SK-N-SH (cell line): ENCODE data around the gene PDE11A. TPM values are rescaled to one million over a fixed set of nuclear protein-coding genes. Genes with fewer than 3 reads are reported as not detected.

ENCODE experiments used
- CTCF ChIA-PET: fragments of 300-600, 350-600 bp; formaldehyde crosslinking; extraction: SDS; loops from one replicate; lab custom pipeline; 2021; lab: Yijun Ruan, JAX
- POLR2A ChIA-PET: fragments of 350-600 bp; sonication (Branson Sonifier 250); formaldehyde crosslinking; extraction: SDS; loops from one replicate; lab custom pipeline; 2020; ENCODE audit warnings: antibody characterized with exemption, inconsistent platforms; lab: Yijun Ruan, JAX
- DNase-seq: peaks from one replicate; pipeline ENCODE4 v3.0.0; 2012
- H2AFZ ChIP-seq: fragments of 200-600 bp; sonication (generic); 2 replicates; pipeline ENCODE4 v1.8.1; 2016; ENCODE audit warnings: antibody characterized with exemption, mild to moderate bottlenecking, low read depth
- H3F3A ChIP-seq: fragments of 200-600 bp; sonication (generic); replicated peaks from 2 replicates; pipeline ENCODE3; 2016; ENCODE audit warnings: antibody characterized with exemption, mild to moderate bottlenecking; ENCODE audit not compliant: insufficient read depth
- H3K27ac ChIP-seq, 2 experiments: fragments of 200-500 bp in 1 of 2; fragments of 200-600 bp in 1 of 2; sonication (Bioruptor generic) in 1 of 2; sonication (generic), shearing (Covaris generic) in 1 of 2; 2 replicates each; pipeline versions ENCODE4 v1.5.1 to v1.6.1; 2014 to 2016; ENCODE audit warnings: low read depth in 2 of 2, inconsistent platforms in 1 of 2, low read length in 1 of 2, mild to moderate bottlenecking in 1 of 2, mixed read lengths in 1 of 2
- H3K27me3 ChIP-seq: fragments of 200-600 bp; sonication (generic), shearing (Covaris generic); 2 replicates; pipeline ENCODE4 v1.6.1; 2016; ENCODE audit warnings: mixed run types; ENCODE audit not compliant: insufficient read depth
- H3K36me3 ChIP-seq, 2 experiments: fragments of 200-500 bp in 1 of 2; fragments of 200-600 bp in 1 of 2; sonication (Bioruptor generic) in 1 of 2; sonication (generic) in 1 of 2; replicated peaks in 1 of 2; 2 replicates each; pipeline versions ENCODE3 to v1.5.1; 2014 to 2016; ENCODE audit warnings: low read length in 1 of 2, mild to moderate bottlenecking in 1 of 2; ENCODE audit not compliant: insufficient read depth in 2 of 2, control insufficient read depth in 1 of 2
- H3K4me1 ChIP-seq, 2 experiments: fragments of 200-500 bp in 1 of 2; fragments of 200-600 bp in 1 of 2; sonication (Bioruptor generic) in 1 of 2; sonication (generic), shearing (Covaris generic) in 1 of 2; 2 replicates each; pipeline versions ENCODE4 v1.5.1 to v1.6.1; 2014 to 2016; ENCODE audit warnings: low read depth in 1 of 2, low read length in 1 of 2, mixed run types in 1 of 2; ENCODE audit not compliant: insufficient read depth in 2 of 2, control insufficient read depth in 1 of 2
- H3K4me2 ChIP-seq: fragments of 200-600 bp; sonication (generic), shearing (Covaris generic); 2 replicates; pipeline ENCODE4 v1.6.1; 2017; ENCODE audit warnings: mixed run types
- H3K4me3 ChIP-seq, 2 experiments: fragments of 200-500 bp in 1 of 2; fragments of 200-600 bp in 1 of 2; sonication (Bioruptor generic) in 1 of 2; sonication (generic), shearing (Covaris generic) in 1 of 2; 2 replicates each; pipeline versions ENCODE4 v1.5.1 to v1.8.1; 2014 to 2016; ENCODE audit warnings: low read depth in 2 of 2, inconsistent platforms in 1 of 2, low read length in 1 of 2, mild to moderate bottlenecking in 1 of 2, mixed read lengths in 1 of 2, moderate library complexity in 1 of 2
- H3K79me2 ChIP-seq: fragments of 200-600 bp; sonication (generic); 2 replicates; pipeline ENCODE4 v1.8.1; 2017; ENCODE audit warnings: mild to moderate bottlenecking; ENCODE audit not compliant: insufficient read depth
- H3K9ac ChIP-seq: fragments of 200-600 bp; sonication (generic); 2 replicates; pipeline ENCODE4 v1.6.1; 2017; ENCODE audit warnings: mixed run types
- H3K9me2 ChIP-seq: fragments of 200-600 bp; sonication (generic); 2 replicates; pipeline ENCODE4 v1.6.1; 2017; ENCODE audit warnings: mixed run types
- H3K9me3 ChIP-seq: fragments of 200-600 bp; sonication (generic); 2 replicates; pipeline ENCODE4 v1.6.1; 2017; ENCODE audit warnings: mixed run types, mild to moderate bottlenecking, moderate library complexity
- H4K20me1 ChIP-seq: fragments of 200-600 bp; sonication (generic); 2 replicates; pipeline ENCODE4 v1.6.1; 2017; ENCODE audit warnings: mild to moderate bottlenecking, mixed run types; ENCODE audit not compliant: insufficient read depth
- CHD2 ChIP-seq: fragments of 150-350 bp; IDR thresholded peaks from 2 replicates; pipeline ENCODE4 v1.6.1; 2018; ENCODE audit warnings: low read length; ENCODE audit not compliant: partially characterized antibody
- ELF1 ChIP-seq: IDR thresholded peaks from 2 replicates; pipeline ENCODE4 v1.4.0; 2012
- GABPA ChIP-seq: IDR thresholded peaks from 2 replicates; pipeline ENCODE4 v1.4.0; 2012; ENCODE audit warnings: low read depth, mild to moderate bottlenecking
- GATA2 ChIP-seq: sonication (generic); formaldehyde crosslinking; IDR thresholded peaks from 2 replicates; pipeline ENCODE4 v1.5.0; 2020; ENCODE audit warnings: mild to moderate bottlenecking, missing genetic modification reagents
- MAX ChIP-seq: IDR thresholded peaks from 2 replicates; pipeline ENCODE4 v1.4.0; 2012; ENCODE audit warnings: low read depth
- NFIC ChIP-seq: IDR thresholded peaks from 2 replicates; pipeline ENCODE4 v1.4.0; 2012; ENCODE audit warnings: borderline replicate concordance
- NRF1 ChIP-seq: IDR thresholded peaks from 2 replicates; pipeline ENCODE4 v1.6.1; 2012; ENCODE audit warnings: low read depth, mild to moderate bottlenecking, low read length
- PBX3 ChIP-seq: IDR thresholded peaks from 2 replicates; pipeline ENCODE4; 2012
- REST ChIP-seq: IDR thresholded peaks from 2 replicates; pipeline ENCODE4 v1.6.1; 2012; ENCODE audit warnings: mild to moderate bottlenecking, low read depth, low read length, moderate library complexity
- RXRA ChIP-seq: IDR thresholded peaks from 2 replicates; pipeline ENCODE4 v1.4.0; 2012; ENCODE audit warnings: low read depth, mild to moderate bottlenecking, borderline replicate concordance
- TAF1 ChIP-seq: IDR thresholded peaks from 2 replicates; pipeline ENCODE4 v1.6.1; 2012; ENCODE audit warnings: low read depth, mild to moderate bottlenecking, low read length, moderate library complexity, borderline replicate concordance
- TCF12 ChIP-seq: IDR thresholded peaks from 2 replicates; pipeline ENCODE4 v1.4.0; 2012
- WGBS: methylation state at CpG from one replicate; pipeline ENCODE4 v1.1.6; 2017; ENCODE audit warnings: low lambda C conversion rate; 5-methylcytosine and 5-hydroxymethylcytosine counted together
- polyA plus RNA-seq, 3 experiments: library from polyadenylated mRNA; depleted of rRNA; stranded (reverse); fragments of >200 nt; gene quantifications; 2 replicates each; pipeline ENCODE4 v1.2.3, GENCODE V29; 2012

The PDE11A gene
- polyA plus RNA-seq, 1 of the 3 experiments (the other 2 are of a cell fraction): 0.10 TPM

- TF ChIP-seq RXRA: no peak
- no peak for TF ChIP-seq ELF1
- no peak for TF ChIP-seq CHD2
- TF ChIP-seq MAX: no peak
- TF ChIP-seq NRF1: no peak
- no peak for TF ChIP-seq REST
- TF ChIP-seq GATA2: no peak
- TF ChIP-seq, all 33 proteins: peak for 0
These were observed 101.7 kb downstream of the PDE11A start (continued) for GRCh38 chr2:177970670-177971454.

GRCh38 chr2:177964892-177965291 lies 107.7 kb downstream of the PDE11A start:
- Histone ChIP-seq H3K36me3 (no peaks in the 10 kb centered on the region), H4K20me1 (no peaks in the 10 kb centered on the region), H3K4me2 (no peak overlapping the region), H3K9ac (no peak overlapping the region), H3K27me3 (no peaks in the 10 kb centered on the region), H3K9me2 (no peaks in the 10 kb centered on the region), H2AFZ (no peak overlapping the region), H3K79me2 (no peaks in the 10 kb centered on the region), H3K9me3 (no peaks in the 10 kb centered on the region), H3K27ac (no peak overlapping the region), H3F3A (no peaks in the 10 kb centered on the region), H3K4me3 (no peak overlapping the region), H3K4me1 (no peaks in the 10 kb centered on the region)
- TF ChIP-seq NRF1: no peak
- no peak for TF ChIP-seq RXRA
- TF ChIP-seq NFIC: no peak
- no peak for TF ChIP-seq TAF1
- no peak for TF ChIP-seq TCF12
- no peak for TF ChIP-seq GABPA
- TF ChIP-seq PBX3: no peak
- POLR2A ChIA-PET: no interaction called here
- DNase-seq: no peak
- 48% methylated on average over 1 of the region's 1 CpG for WGBS
- CTCF ChIA-PET: interaction anchor here (1.0 kb wide), 1 partner anchor 19 kb away, joined by 3 read pairs; no protein-coding TSS in a partner anchor
